NCI-H82 treated with DMSO at 0.1 percent for 48 hours (cell line): ENCODE data around the gene SLC38A10.

Experiments used
- DNase-seq: peaks from one replicate; lab custom pipeline; 2025; ENCODE audit not compliant: unreplicated experiment; lab: John Stamatoyannopoulos, UW

SLC38A10 gene

DNA sequence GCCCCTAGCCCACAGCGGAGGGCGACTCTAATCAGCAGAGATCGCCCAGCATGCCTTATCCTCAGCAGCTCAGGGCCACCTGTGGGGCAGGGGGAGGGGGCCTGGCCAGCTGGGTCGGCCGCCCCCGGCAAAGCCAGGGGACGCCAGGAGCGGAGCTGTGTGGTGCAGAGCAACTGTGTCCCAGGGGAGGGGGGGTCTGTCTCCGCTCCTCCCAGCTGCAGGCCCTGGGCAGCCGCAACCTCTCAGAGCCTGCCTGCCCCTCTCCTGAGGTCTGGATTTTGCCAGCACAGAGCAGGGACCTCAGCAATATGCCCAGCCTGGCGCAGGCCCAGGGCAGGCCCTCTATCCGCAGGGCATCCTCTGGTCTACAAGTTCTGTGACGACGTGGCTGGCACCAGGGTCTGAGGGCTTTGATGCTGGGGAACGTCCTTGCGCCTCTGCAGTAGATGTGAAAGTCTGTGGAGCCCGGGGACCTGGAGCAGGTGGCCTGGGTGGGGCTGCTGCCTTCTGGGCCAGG, 36.5 kb upstream of the SLC38A10 start:
- no peak for DNase-seq

DNA sequence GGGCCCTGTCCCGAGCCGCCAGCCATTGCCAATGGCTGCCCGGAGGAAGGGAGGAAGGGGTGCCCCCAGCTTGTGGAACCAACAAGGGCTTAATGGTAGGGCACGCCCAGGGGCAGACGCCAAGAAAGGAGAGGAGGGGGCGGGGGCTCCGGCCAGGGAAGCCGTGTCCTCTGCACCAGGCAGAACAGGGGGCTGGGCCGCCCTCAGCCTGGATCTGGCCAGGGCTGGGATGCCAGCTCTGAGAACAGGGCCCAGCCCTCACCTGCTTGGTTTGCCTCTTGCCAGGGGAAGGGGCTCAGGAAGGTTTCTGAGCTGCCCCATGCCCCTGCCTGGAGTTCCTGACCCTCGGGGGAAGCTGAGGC, 35.8 kb upstream of the SLC38A10 start:
- no peak for DNase-seq

DNA sequence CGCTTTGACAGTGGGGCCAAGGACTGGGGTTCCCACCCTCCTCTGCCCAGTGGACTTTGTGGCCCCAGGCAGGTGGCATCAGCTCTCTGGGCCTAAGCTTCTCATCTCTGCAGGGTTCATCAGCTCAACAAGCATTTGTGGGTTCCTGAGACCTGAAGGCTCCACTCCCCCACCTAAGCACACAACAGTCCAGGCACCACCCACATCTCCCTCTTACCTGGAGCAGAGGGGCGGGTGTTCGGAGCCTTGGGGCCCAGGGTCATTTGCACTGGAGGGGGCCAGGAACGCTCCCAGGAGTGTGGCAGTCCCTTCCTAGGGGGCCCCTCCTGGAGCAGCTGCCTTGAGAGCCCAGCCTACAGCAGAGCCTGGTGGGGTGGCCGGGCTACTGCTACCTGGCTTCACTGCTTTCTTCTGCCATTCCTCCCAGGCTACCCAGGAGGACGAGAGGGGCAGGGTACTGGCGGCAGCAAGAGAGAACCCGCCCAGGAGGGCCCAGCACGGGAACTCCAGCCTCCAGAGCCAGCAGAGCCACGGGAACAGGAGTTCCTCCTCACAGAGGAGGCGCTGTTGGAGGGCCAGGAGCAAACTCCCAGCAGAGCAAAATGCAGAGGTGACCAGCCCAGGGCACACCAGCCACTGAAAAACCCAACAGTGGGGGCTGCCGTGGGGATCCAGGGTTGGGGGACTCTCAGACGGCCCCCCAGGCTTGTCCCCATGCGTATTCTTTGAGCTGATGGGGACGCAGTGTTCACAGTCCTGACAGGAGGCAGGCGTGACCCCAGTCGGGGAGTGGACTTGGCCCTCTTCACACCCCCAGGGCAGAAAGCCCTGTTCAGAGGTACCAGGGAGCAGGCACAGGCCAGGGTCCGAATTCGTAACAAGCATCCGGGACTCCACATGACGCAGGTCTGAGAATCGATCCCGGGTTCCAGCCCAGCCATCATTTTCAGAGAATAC, 35.1 kb upstream of the SLC38A10 start:
- DNase-seq, result no peak

- DNase-seq, result no peak
Measured at GRCh38 chr17:81328978-81329926, 34.1 kb upstream of the SLC38A10 start.

- DNase-seq, result no peak
Measured at GRCh38 chr17:81328489-81328888, 33.4 kb upstream of the SLC38A10 start.

DNA sequence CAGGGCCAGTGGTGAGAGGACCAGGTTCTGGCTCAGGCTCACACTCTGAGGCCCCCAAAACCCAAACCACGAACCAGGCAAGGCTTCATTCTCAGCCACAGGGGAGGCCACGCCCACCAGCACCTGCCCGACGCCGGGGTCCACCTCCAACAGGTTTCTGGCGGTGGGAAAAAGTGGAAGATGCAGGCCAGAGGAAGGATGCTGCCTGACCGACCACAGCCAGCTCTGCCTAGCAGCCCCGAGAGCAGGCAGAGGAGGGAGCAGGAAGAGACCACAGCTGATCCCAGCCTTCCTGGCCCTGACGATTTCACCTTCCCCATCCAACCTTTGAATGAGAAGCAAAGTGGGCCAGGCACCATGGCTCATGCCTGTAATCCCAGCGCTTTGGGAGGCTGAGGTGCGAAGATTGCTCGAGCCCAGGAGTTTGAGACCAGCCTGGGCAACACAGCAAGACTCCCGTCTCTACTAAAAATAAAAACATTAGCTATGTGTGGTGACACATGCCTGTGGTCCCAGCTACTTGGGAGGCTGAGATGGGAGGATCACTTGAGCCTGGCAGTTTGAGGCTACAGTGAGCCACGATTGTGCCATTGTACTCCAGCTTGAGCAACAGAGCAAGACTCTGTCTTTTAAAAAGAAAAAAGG, 30.7 kb upstream of the SLC38A10 start:
- DNase-seq, result no peak

DNA sequence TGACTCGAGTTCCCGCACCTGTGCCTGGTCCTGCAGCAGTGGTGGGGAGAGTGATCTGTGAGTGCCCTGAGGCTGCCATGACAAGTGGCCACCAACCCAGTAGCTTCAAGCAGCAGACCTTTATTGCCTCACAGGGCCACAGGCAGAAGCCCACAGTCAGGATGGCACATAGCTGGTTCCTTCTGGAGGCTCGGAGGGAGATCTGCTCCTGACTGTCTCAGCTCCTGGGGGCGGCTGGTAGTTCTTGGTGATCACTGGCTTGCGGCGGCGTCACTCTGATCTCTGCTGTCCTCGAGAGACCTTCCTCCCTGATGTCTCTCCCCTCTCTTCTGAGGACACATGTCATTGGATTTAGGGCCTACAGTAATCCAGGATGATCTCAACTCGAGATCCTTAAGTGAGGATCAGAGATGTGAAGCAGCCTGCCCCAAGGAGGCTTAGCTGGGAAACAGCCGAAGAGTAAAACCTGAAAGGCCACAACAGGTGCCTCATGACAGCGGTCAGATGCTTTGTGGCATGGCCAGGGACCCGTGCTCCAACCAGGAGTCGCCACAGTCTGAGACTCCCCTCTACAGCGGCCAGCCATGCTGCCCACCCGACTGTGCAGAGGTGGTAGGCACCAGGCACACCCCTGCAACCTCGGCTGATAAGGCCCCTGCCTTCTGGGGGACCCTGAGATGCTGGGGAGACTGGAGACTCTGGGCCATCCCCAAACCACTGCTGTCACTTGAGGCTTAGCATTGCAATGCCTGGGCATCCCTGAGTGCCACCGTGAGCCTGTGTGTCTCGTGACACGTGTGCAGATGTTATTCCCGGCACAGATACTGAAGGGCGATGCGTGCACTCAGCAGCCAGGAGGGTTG, 30.0 kb upstream of the SLC38A10 start:
- DNase-seq, result peak; percentile 85

DNA sequence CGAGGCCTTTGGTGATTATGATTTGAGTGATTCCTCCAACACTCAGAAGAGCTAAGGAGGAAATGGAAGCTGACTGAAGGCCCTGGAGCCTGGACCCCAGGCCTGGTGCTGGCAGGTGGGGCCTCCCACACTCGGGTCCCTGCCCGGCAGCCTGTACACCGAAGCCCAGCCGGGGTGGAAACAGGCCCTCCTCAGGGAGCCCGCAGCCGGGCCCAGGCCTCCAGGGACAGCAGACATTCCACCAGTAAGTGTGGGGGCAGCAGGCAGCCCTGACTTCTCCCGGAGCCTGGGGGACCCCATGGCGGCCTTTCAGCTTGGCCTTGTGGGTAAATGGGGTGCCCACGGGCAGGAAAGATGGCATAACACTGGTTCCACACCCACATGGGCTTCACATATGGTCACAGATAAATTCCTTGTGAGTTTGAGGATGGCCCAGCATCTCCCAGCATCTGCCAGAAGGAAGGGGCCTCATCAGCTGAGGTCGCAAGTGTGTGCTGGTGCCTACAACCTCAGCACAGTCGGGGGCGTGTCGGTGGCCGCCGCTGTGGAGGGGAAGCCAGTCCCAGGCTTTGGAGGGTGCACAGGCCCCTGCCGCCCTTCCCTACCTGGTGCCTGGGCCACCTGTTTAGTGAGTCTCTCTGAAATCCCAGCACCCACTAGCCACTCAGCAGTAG, 29.2 kb upstream of the SLC38A10 start:
- no peak for DNase-seq

DNA sequence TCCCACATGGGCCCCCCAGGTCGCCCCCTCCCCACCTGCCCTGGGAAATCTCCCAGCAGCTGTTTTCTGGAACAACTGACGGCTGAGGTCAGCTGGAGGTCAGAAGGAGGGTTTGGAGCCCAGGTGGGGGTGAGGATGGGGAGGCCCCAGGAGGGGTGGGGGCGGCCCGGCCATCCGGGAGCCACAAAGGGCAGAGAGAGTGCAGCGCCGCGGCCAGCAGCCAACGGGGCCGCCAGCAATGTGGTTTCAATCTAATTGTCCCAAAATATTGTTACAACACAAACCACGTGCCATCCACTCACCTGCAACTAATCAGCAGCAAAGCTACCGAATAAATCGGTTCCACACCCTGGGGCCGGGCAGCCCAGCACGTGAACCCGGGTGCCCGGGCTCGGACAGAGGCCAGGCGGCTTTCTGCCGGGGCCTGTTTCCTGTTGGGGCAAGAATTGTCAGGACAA, 28.3 kb upstream of the SLC38A10 start:
- DNase-seq, result no peak

- DNase-seq, result no peak
Measured at GRCh38 chr17:81323083-81323369, 27.9 kb upstream of the SLC38A10 start.

DNA sequence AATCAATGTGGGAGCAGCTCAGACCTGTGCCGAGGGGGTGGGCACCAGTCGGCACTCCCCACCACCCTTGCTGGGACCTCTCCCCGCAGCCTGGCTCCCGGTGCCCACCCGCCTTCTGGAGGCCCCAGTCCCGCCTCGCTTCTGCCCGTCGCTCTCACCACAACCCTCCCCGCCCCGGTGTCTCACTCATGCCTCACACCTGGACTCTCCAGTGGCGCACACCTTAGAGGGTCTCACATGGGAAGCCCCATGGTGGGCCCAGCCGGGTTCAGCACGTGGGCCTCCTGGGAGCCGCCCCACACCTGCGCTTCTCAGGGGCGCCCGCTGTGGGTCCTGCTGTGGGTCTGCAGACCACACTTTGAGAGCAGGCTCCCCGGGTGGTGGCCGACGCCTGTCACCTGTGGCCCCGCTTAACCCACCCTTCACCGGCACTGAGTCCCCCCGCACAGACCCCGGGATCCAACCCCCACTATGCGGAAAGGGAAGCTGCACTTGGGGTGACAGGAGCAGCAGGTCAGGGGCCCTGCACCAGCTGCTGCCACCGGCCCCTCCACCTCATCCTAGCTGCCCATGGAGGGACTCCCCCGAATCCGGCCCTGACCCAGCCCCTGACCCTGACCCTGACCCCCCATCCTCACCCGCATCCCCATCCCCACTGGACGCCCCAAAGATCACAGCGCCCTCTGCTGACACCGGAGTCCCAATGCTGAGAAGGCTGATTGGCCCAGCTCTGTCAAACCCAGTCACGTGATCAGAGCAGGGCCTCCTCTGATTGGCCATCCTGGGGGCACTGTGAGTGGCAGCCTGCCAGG, 27.4 kb upstream of the SLC38A10 start:
- DNase-seq, result no peak

- no peak for DNase-seq
Measured at GRCh38 chr17:81317961-81318605, 23.0 kb upstream of the SLC38A10 start.

GRCh38 chr17:81317530-81317821, 22.4 kb upstream of the SLC38A10 start:
- no peak for DNase-seq

DNA sequence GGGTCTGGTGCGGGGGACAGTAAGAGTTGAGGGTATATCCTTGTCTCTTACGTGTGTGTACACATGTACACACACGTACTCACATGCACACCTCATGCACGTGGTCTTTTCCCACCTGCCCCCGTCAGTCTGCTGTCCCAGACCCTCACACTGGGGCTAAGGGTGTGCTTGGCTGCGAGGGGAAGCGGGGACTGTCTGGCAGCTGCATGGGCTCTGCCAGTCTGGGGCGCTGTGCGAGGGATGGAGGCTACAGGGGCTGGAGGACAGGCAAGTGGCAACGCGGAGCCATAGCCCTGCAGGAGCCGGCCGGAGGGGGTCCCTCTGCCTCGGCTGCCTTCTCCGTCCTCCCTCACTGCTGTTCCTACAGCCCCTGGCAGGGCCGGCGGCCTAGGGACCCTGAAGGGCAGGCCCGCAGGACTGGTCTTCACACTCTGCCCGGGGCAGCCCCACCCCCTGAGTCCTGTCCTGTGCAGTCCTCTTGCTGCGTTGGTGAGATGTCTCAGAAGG, 20.8 kb upstream of the SLC38A10 start:
- DNase-seq, result no peak

DNA sequence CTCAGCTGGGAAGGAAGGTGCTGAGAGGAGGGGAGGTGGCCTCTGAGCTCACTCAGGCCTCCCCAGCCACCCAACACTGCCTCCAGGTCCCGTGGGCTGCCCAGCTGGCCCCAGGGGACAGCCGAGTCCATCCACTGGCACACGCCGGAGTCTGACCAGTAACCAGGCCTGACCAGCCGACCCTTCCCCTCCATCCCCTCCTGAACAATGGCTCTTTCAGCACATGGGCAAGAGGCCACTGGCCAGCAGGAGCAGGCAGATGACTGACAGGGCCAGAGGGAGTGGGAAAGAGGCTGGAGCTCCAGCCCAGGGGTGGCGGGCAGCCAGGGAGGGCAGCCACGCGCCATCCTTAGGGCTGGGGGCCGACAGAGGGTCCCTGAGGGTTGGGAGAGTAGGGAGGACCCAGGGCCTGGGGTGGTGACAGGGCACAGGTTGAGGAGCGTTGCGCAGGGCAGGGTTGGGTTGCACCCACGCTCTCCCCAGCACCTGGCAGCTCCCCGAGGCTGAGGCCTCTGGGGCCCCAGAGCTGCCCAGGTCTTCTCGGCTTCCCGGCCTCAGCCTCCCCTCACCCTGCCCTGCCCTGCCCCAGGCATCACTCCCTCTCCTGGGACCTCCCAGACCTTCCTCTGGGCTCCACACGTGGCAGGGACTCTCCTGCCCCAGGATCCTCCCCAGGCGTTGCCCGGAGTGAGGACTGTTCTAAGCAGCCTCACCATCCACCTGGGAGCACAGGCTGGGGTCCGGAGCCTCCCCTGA, 20.2 kb upstream of the SLC38A10 start:
- no peak for DNase-seq

DNA sequence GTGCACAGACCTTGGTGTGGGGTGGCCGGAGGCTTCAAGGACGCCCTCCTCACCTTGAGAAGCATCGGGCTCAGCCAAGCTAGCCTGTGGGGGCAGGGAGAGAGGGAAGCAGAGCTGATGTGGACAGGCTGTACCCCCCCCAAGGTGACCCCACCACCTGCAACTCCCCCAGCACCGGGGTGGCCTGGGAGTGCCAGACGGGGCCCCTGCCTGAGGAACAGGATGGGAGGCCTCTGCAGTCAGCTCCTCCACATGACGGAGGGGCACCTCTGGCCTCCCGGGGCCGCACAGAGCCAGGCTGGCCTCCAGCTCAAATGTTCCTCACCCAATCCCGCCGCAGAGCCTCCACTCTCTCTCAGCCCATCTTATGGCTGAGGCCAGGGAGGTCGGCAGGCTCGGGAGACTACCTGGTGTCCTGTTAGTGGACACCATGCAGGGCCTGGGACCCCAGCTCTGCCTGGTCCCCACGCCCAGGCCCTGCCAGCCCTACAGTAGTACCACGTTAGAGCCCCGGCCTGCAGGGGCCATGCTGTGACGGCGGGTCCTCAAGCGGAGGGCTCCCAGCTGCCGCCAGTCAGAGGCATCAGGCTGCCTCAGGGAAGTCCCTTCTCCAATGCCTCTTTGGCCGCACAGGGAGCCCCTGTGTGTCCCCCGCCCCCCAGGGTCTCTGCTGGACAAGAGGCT, 19.4 kb upstream of the SLC38A10 start:
- no peak for DNase-seq

GRCh38 chr17:81313776-81314397, 18.8 kb upstream of the SLC38A10 start:
- DNase-seq, result no peak
